ENCODE measurements around the gene PTH2R. TPM values are rescaled to one million over a fixed set of nuclear protein-coding genes. Genes with fewer than 3 reads are reported as not detected.

PTH2R gene
- total RNA-seq, 4 donors from 2014 or later, result not detected

DNA sequence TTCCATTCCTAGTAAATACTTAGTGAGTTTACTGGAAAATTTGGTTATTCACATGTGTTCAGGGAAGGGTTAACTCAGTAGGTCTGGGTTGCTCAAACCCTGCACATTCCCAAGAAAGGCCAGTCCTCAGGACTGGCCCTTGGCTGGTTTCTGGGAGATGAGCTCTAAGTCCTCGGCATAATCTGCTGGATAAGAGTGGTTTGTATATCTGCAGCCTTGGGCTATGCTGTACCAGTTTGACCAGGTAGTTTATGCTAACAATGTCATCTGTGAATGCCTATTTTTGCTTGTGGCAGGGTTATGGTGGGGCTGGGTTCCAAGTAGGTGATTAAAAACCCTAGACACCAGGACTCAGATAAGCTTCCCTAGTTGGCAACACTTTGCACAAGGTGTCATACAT lies 7.4 kb upstream of the PTH2R start:
- Histone ChIP-seq H3K27ac (no peak overlapping the region), H3K4me1 (no peaks in the 10 kb centered on the region), H3K27me3 (no peaks in the 10 kb centered on the region), H3K9me3 (peaks cover 0 to 15% (median 0%) of the 10 kb centered on the region in 4 donors), H3K36me3 (no peaks in the 10 kb centered on the region), H3K4me3 (no peak overlapping the region)
- TF ChIP-seq POLR2A (IDR thresholded peaks at IDR 0.05) (no peak), EP300 (IDR thresholded peaks at IDR 0.05) (no peak)
- TF ChIP-seq, protein P1, sequence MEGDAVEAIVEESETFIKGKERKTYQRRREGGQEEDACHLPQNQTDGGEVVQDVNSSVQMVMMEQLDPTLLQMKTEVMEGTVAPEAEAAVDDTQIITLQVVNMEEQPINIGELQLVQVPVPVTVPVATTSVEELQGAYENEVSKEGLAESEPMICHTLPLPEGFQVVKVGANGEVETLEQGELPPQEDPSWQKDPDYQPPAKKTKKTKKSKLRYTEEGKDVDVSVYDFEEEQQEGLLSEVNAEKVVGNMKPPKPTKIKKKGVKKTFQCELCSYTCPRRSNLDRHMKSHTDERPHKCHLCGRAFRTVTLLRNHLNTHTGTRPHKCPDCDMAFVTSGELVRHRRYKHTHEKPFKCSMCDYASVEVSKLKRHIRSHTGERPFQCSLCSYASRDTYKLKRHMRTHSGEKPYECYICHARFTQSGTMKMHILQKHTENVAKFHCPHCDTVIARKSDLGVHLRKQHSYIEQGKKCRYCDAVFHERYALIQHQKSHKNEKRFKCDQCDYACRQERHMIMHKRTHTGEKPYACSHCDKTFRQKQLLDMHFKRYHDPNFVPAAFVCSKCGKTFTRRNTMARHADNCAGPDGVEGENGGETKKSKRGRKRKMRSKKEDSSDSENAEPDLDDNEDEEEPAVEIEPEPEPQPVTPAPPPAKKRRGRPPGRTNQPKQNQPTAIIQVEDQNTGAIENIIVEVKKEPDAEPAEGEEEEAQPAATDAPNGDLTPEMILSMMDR (IDR thresholded peaks at IDR 0.05), result no peak
- no peak for DNase-seq (ENCODE audit: low spot score in 2 of 2)
- 64 to 65% methylated on average over 1 of the region's 1 CpG for WGBS, 2 donors

DNA sequence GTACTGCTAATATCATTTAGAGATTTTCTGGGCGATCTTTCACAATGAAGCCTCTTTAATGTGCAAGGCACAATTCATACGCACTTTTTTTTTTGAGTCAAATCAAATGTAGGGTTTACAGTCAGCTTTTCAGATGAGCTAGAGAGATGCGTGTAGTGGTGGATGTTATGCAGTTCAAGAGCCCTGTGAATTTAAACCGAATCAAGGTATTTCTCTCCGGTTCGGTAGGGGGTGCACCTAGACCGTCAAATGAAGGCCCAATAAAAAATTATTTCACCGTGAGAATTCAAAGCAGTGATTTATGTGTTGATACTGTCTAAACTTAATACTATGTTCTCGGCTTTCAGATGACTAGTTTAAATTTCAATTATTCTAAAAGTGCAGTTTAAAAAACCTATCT lies 1.1 kb downstream of the PTH2R start:
- TF ChIP-seq, protein P1 (IDR thresholded peaks at IDR 0.05), result peak in 1 of 5 experiments; percentile 24
- TF ChIP-seq POLR2A (IDR thresholded peaks at IDR 0.05), result no peak
- TF ChIP-seq EP300 (IDR thresholded peaks at IDR 0.05), result no peak

GRCh38 chr2:208413931-208414330 lies 7.3 kb downstream of the PTH2R start:
- Histone ChIP-seq H3K36me3 (no peaks in the 10 kb centered on the region), H3K4me1 (no peaks in the 10 kb centered on the region), H3K27me3 (no peaks in the 10 kb centered on the region), H3K27ac (no peak overlapping the region), H3K4me3 (no peak overlapping the region), H3K9me3 (no peaks in the 10 kb centered on the region)
- WGBS, 2 donors, result 71 to 87% methylated on average over 2 of the region's 2 CpGs
- no peak for DNase-seq (ENCODE audit: low spot score in 2 of 2)
- TF ChIP-seq POLR2A (IDR thresholded peaks at IDR 0.05) (no peak), EP300 (IDR thresholded peaks at IDR 0.05) (no peak)
- TF ChIP-seq, protein P1 (IDR thresholded peaks at IDR 0.05), result no peak

More for the DNA sequence above, 1.1 kb downstream of the PTH2R start:
- Histone ChIP-seq H3K36me3 (no peaks in the 10 kb centered on the region), H3K4me3 (no peak overlapping the region), H3K4me1 (peaks cover 0 to 10% (median 4%) of the 10 kb centered on the region in 4 donors), H3K27ac (no peak overlapping the region), H3K27me3 (peaks cover 0 to 34% of the 10 kb centered on the region in 2 donors), H3K9me3 (no peaks in the 10 kb centered on the region)
- DNase-seq (ENCODE audit: low spot score in 2 of 2), result no peak
- 16% methylated on average over 9 of the region's 9 CpGs for WGBS, 2 donors

GRCh38 chr2:208415255-208415654 lies 8.7 kb downstream of the PTH2R start:
- 81 to 88% methylated on average over 4 of the region's 4 CpGs for WGBS, 2 donors
- TF ChIP-seq POLR2A (IDR thresholded peaks at IDR 0.05) (no peak), EP300 (IDR thresholded peaks at IDR 0.05) (no peak)
- TF ChIP-seq, protein P1 (IDR thresholded peaks at IDR 0.05), result no peak
- no peak for DNase-seq (ENCODE audit: low spot score in 2 of 2)
- Histone ChIP-seq H3K4me1 (no peaks in the 10 kb centered on the region), H3K27ac (no peak overlapping the region), H3K9me3 (no peaks in the 10 kb centered on the region), H3K4me3 (no peak overlapping the region), H3K27me3 (no peaks in the 10 kb centered on the region), H3K36me3 (no peaks in the 10 kb centered on the region)

- no peak for TF ChIP-seq POLR2A (IDR thresholded peaks at IDR 0.05)
- TF ChIP-seq EP300 (IDR thresholded peaks at IDR 0.05), result no peak
- TF ChIP-seq, protein P1 (IDR thresholded peaks at IDR 0.05), result no peak
- Histone ChIP-seq H3K9me3 (no peaks in the 10 kb centered on the region), H3K27me3 (no peaks in the 10 kb centered on the region), H3K36me3 (no peaks in the 10 kb centered on the region), H3K4me3 (no peak overlapping the region), H3K27ac (no peak overlapping the region), H3K4me1 (no peaks in the 10 kb centered on the region)
- DNase-seq (ENCODE audit: low spot score in 2 of 2), result no peak
- WGBS, 2 donors, result 78 to 81% methylated on average over 2 of the region's 2 CpGs
Observed at GRCh38 chr2:208415897-208416296, 9.3 kb downstream of the PTH2R start.

Data from tibial nerve (tissue), 4 donors.